Skeletal muscle satellite cell (primary cell): ENCODE data around the gene ENDOG.
A peak's percentile ranks its signal among the peaks of the same experiment; 100 is the strongest.

Experiments used
- H3K27me3 ChIP-seq: 2 replicates; pipeline ENCODE4 v1.7.0; 2013; ENCODE audit warnings: low read length; ENCODE audit not compliant: control insufficient read depth, insufficient read depth
- H3K36me3 ChIP-seq: 2 replicates; pipeline ENCODE4 v1.7.0; 2013; ENCODE audit warnings: mild to moderate bottlenecking, control low read depth, low read length; ENCODE audit not compliant: insufficient read depth
- H3K4me1 ChIP-seq: 2 replicates; pipeline ENCODE4 v1.7.0; 2013; ENCODE audit warnings: low read length; ENCODE audit not compliant: control insufficient read depth, insufficient read depth
- H3K4me2 ChIP-seq: 2 replicates; pipeline ENCODE4 v1.7.0; 2013; ENCODE audit warnings: mild to moderate bottlenecking, low read length
- H3K4me3 ChIP-seq: 2 replicates; pipeline ENCODE4 v1.7.0; 2013; ENCODE audit warnings: low read length
- H3K9ac ChIP-seq: 2 replicates; pipeline ENCODE4 v1.7.0; 2013; ENCODE audit warnings: mild to moderate bottlenecking, low read depth, low read length, moderate library complexity
- H3K9me3 ChIP-seq: replicated peaks from 2 replicates; pipeline ENCODE4 v1.7.0; 2013; ENCODE audit warnings: mild to moderate bottlenecking, control low read depth, low read length

The ENDOG gene

GRCh38 chr9:128805661-128806060, 12.6 kb upstream of the ENDOG start:
- Histone ChIP-seq H3K4me1 (no peaks in the 10 kb centered on the region), H3K9ac (no peak overlapping the region), H3K36me3 (peaks cover 59% of the 10 kb centered on the region)

GRCh38 chr9:128807827-128808226, 10.5 kb upstream of the ENDOG start:
- H3K27me3 ChIP-seq = no peaks in the 10 kb centered on the region
- no peak overlapping the region for H3K4me3 ChIP-seq
- H3K9me3 ChIP-seq = no peaks in the 10 kb centered on the region
- H3K4me2 ChIP-seq = no peak overlapping the region
- no peaks in the 10 kb centered on the region for H3K4me1 ChIP-seq
- H3K9ac ChIP-seq = no peak overlapping the region
- peaks cover 52% of the 10 kb centered on the region for H3K36me3 ChIP-seq

More at GRCh38 chr9:128805661-128806060, 12.6 kb upstream of the ENDOG start:
- no peaks in the 10 kb centered on the region for H3K9me3 ChIP-seq
- H3K4me2 ChIP-seq = no peak overlapping the region
- no peak overlapping the region for H3K4me3 ChIP-seq
- H3K27me3 ChIP-seq = no peaks in the 10 kb centered on the region

DNA sequence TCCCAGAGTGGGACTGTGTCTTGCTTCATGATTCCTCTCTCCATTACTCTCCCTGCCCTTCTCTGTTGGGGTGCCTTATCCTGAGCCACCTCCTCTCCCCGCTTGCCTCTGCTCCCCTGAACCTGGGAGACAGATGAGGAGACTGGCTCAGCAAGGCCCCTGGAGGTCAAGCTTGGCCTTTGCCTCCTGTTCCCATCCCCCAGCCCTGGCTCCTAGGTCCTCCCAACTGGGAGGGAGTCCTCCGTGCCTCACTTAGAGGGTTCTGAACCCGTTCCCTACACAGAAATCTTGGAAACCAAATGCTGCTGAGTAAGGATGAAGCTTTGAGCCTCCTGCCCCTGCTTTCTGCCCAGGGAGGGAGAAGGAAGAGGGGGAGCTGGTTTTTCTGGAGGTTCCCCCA, 9.8 kb upstream of the ENDOG start:
- Histone ChIP-seq H3K4me2 (no peak overlapping the region), H3K27me3 (no peaks in the 10 kb centered on the region), H3K36me3 (peaks cover 45% of the 10 kb centered on the region), H3K4me1 (no peaks in the 10 kb centered on the region), H3K4me3 (no peak overlapping the region), H3K9ac (no peak overlapping the region), H3K9me3 (no peaks in the 10 kb centered on the region)

DNA sequence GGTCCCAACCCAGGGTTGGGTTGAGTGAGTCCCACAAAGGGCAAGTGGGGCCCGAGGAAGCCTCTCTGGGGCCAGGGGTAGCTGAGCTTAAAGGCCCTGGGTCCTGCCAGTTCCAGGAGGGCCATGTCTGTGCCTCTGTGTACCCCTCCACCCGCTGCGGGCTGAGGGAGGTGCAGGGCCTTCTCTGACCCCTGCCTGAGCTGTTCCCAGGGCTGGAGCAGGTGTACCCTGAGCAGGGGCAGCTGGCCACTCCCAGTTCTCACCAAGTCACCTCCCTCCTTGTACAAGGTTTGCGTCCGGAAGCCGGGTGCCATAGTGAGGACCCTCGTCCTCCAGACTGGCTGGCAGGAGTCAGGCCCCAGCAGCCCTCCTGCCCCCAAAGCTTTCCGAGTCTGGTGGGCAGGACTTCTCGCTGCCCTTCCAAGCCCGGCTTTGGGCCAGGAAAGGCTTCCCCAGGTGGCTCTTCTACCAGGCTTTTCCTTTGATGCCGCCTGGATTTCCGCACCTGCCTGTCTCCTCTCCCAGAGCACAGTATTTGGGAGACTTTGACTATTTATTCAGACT, 9.2 kb upstream of the ENDOG start:
- Histone ChIP-seq H3K36me3 (peaks cover 39% of the 10 kb centered on the region), H3K4me2 (no peak overlapping the region), H3K4me1 (no peaks in the 10 kb centered on the region), H3K9ac (no peak overlapping the region), H3K9me3 (no peaks in the 10 kb centered on the region), H3K4me3 (no peak overlapping the region), H3K27me3 (no peaks in the 10 kb centered on the region)

- Histone ChIP-seq H3K4me1 (no peaks in the 10 kb centered on the region), H3K9me3 (no peaks in the 10 kb centered on the region), H3K4me3 (no peak overlapping the region), H3K9ac (no peak overlapping the region), H3K36me3 (peaks cover 39% of the 10 kb centered on the region), H3K4me2 (no peak overlapping the region), H3K27me3 (no peaks in the 10 kb centered on the region)
Observed at GRCh38 chr9:128809831-128810230, 8.5 kb upstream of the ENDOG start.

DNA sequence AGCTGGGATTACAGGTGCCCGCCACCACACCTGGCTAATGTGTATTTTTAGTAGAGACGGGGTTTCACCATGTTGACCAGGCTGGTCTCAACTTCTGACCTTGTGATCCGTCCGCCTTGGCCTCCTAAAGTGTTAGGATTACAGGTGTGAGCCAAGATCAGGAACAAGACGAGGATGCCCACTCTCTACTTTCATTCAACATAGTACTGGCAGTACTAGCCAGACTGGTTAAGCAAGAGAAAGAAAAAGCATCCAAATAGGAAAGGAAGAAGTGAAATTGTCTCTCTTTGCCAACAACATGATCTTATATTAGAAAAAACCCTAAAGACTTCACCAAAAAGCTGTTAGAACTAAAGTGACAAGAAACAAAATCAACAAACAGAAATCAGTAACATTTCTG, 7.4 kb upstream of the ENDOG start:
- H3K4me2 ChIP-seq = no peak overlapping the region
- no peaks in the 10 kb centered on the region for H3K4me1 ChIP-seq
- H3K36me3 ChIP-seq = peaks cover 29% of the 10 kb centered on the region
- no peaks in the 10 kb centered on the region for H3K27me3 ChIP-seq
- no peaks in the 10 kb centered on the region for H3K9me3 ChIP-seq
- no peak overlapping the region for H3K4me3 ChIP-seq
- no peak overlapping the region for H3K9ac ChIP-seq

- Histone ChIP-seq H3K9me3 (no peaks in the 10 kb centered on the region), H3K36me3 (peaks cover 21% of the 10 kb centered on the region), H3K4me1 (peaks cover 10% of the 10 kb centered on the region), H3K9ac (peak overlapping the region; percentile 83), H3K4me3 (peak overlapping the region; percentile 84), H3K27me3 (no peaks in the 10 kb centered on the region), H3K4me2 (peak overlapping the region; percentile 97)
Observed at GRCh38 chr9:128818839-128819715, 777 bp downstream of the ENDOG start.

GRCh38 chr9:128819716-128820664, 1.7 kb downstream of the ENDOG start:
- H3K9me3 ChIP-seq = no peaks in the 10 kb centered on the region

GRCh38 chr9:128820665-128821583, 2.6 kb downstream of the ENDOG start:
- H3K36me3 ChIP-seq = peaks cover 37% of the 10 kb centered on the region
- no peak overlapping the region for H3K4me2 ChIP-seq
- H3K9ac ChIP-seq = no peak overlapping the region
- no peak overlapping the region for H3K4me3 ChIP-seq
- peaks cover 10% of the 10 kb centered on the region for H3K4me1 ChIP-seq
- no peaks in the 10 kb centered on the region for H3K9me3 ChIP-seq
- H3K27me3 ChIP-seq = no peaks in the 10 kb centered on the region

More at GRCh38 chr9:128819716-128820664, 1.7 kb downstream of the ENDOG start:
- Histone ChIP-seq H3K4me2 (peak overlapping the region; percentile 97), H3K4me1 (peaks cover 10% of the 10 kb centered on the region), H3K36me3 (peaks cover 28% of the 10 kb centered on the region), H3K4me3 (peak overlapping the region; percentile 7), H3K27me3 (no peaks in the 10 kb centered on the region), H3K9ac (no peak overlapping the region)

GRCh38 chr9:128821584-128822406, 3.5 kb downstream of the ENDOG start:
- Histone ChIP-seq H3K9ac (no peak overlapping the region), H3K4me2 (no peak overlapping the region), H3K27me3 (no peaks in the 10 kb centered on the region), H3K4me3 (no peak overlapping the region), H3K9me3 (no peaks in the 10 kb centered on the region), H3K36me3 (peaks cover 45% of the 10 kb centered on the region), H3K4me1 (peaks cover 10% of the 10 kb centered on the region)
